ENCODE measurements around the gene OR10H5. TPM values are rescaled to one million over a fixed set of nuclear protein-coding genes. Genes with fewer than 3 reads are reported as not detected.
"Not testable (repeated sequence)": the region's sequence is repeated elsewhere in the genome, so short reads cannot be mapped to it uniquely, and the experiment has no call there.

The OR10H5 gene, protein sequence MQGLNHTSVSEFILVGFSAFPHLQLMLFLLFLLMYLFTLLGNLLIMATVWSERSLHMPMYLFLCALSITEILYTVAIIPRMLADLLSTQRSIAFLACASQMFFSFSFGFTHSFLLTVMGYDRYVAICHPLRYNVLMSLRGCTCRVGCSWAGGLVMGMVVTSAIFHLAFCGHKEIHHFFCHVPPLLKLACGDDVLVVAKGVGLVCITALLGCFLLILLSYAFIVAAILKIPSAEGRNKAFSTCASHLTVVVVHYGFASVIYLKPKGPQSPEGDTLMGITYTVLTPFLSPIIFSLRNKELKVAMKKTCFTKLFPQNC
- not detected in 2 replicates for total RNA-seq

GRCh38 chr19:15787611-15788155 is at the start of gene OR10H5:
Gene OR10H5 (plus strand): TSS chr19:15787661. CDS start chr19:15794049, 6,388 bp downstream.
- no peak for DNase-seq (ENCODE audit: low read depth in 2 of 2)

GRCh38 chr19:15737722-15738121 is 49.7 kb upstream of the OR10H5 start, which contains the start of gene OR10H3:
Gene OR10H3 (plus strand): TSS chr19:15737985. CDS start chr19:15741393, 3,408 bp downstream.
- no peak for DNase-seq (ENCODE audit: low read depth in 2 of 2)

- DNase-seq (ENCODE audit: low read depth in 2 of 2): no peak
Observed at GRCh38 chr19:15740785-15741184, 46.7 kb upstream of the OR10H5 start.

DNA sequence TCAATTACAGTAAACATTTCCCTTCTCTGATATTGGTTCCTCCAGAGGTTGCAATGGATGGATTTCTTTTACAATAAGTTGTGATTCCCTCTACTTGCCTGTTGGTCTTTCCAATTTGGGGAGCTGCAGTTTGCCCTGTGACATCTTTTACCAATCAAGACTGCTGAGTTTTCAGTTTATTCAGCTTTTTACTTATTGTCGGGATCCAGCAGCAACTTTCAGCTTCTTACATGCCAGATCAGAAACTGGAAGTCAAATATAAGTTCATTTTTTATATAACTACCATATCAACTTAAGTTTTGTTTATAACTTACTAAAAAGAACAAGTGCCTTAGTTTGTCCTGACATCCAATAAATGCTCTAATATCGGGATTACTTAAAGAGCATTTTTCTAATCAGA is 39.2 kb upstream of the OR10H5 start:
- no peak for DNase-seq (ENCODE audit: low read depth in 2 of 2)

DNA sequence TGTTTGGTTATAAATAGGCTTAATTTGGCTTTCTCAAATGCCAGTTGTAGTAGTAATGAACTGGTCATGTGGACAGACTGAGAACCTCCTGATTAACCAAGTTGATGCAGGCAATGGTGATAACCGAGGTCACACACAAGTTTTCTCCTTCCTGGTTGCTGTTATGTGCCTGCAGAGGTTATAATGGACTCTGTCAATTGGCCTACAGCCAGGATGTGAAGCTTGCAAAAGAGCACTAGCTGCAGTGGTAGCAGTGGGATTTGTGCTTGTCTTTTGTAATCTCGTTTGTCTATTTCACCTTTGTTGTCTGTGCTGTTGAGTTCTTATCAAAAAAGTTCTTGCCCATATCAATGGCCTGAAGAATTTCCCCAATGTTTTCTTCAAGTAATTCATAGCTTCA is 29.1 kb upstream of the OR10H5 start:
- DNase-seq (ENCODE audit: low read depth in 2 of 2): no peak

DNA sequence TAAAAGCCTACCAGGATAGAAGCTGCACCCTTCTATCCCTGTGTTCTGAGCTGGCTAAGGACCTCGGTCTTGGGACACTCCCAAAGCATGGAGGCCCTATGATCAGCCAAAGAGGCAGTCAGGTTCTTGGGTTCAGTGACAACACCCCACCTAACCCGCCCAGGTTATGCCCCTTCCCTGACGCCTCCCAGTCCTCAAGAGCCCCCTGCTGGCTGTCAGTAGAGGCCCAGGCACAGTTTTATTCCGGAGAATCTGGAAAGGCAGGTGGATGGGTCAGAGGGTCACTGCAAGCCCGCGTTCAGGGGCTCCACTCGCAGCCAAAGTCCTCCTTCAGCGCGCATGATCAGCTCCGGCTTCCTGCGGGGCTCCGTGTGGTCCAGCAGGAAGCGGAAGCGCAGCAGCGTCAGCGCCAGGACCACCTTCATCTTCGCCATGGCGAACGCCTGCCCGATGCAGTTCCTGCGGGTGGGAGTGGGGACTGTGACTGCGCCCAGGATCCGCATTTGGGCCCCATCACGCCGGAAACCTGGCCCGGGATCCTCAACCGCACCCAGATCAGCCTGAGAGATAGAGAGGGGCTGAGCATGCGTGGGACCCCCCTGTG is 27.4 kb upstream of the OR10H5 start:
- no peak for DNase-seq (ENCODE audit: low read depth in 2 of 2)

DNA sequence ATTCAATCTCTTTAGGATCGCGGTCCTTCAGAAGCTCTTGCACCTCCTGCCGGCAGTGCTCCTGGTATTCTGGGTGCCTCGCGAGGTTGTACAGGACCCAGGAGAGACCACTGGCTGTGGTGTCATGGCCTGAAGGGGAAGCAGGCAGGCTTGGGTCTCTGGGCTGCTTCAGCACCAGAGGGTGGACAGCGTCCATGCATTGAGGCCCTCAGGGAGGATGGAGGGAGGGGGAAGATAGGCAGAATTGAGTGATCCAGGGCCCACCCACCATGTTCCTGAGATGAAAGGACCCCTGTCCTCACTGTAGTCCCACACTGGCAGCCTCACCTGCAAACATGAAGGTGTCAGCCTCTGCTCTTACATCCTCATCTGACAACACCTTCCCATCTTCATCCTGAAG is 17.9 kb upstream of the OR10H5 start:
- DNase-seq (ENCODE audit: low read depth in 2 of 2): no peak

- DNase-seq (ENCODE audit: low read depth in 2 of 2): not testable (repeated sequence)
Observed at GRCh38 chr19:15774159-15774558, 13.3 kb upstream of the OR10H5 start.

- no peak for DNase-seq (ENCODE audit: low read depth in 2 of 2)
Observed at GRCh38 chr19:15775249-15775648, 12.2 kb upstream of the OR10H5 start.

GRCh38 chr19:15776264-15776663 is 11.2 kb upstream of the OR10H5 start:
- no peak for DNase-seq (ENCODE audit: low read depth in 2 of 2)

GRCh38 chr19:15776991-15777970 is 10.2 kb upstream of the OR10H5 start:
- no peak for DNase-seq (ENCODE audit: low read depth in 2 of 2)

DNA sequence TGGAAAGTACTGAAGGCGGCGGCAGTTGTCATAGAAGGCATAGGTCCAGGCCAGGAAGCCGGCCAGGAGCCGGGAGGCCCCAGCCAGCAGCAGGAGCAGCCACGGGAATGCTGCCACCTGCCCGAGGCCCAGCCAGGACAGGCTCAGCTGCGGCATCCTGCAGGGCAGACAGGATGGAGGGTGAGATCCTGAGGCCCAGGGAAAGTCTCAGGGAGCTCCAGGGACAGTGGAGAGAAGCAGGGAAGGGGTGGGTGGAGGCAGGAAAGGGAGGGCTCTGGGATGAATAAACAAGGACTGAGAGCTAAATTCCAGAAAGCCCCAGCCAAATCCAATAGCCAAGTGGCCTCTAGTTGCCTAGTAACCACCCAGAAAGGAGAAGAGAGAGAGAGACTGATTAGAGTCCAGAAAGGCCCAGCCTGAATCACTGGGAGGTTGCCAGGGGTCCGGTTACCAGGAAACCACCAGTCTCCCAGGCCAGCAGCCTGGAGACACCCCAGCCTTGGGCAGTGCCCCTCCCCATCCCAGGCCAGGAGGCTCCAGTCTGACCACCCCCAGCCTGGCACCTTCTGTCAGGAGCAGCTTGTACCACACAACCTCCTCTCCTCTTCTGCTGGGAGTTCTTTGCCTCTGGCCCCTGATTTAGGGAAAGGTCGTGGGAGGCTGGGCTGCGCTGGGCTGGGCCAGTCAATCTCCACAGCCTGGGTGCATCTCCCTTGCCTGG is 7.5 kb upstream of the OR10H5 start:
- peak; percentile 10 for DNase-seq (ENCODE audit: low read depth in 2 of 2)

- no peak for DNase-seq (ENCODE audit: low read depth in 2 of 2)
Observed at GRCh38 chr19:15780610-15781418, 6.6 kb upstream of the OR10H5 start.

GRCh38 chr19:15781661-15782060 is 5.8 kb upstream of the OR10H5 start:
- DNase-seq (ENCODE audit: low read depth in 2 of 2): no peak

- DNase-seq (ENCODE audit: low read depth in 2 of 2): no peak
Observed at GRCh38 chr19:15782211-15782610, 5.2 kb upstream of the OR10H5 start.

- not testable (repeated sequence) for DNase-seq (ENCODE audit: low read depth in 2 of 2)
Observed at GRCh38 chr19:15782896-15783295, 4.6 kb upstream of the OR10H5 start.

DNA sequence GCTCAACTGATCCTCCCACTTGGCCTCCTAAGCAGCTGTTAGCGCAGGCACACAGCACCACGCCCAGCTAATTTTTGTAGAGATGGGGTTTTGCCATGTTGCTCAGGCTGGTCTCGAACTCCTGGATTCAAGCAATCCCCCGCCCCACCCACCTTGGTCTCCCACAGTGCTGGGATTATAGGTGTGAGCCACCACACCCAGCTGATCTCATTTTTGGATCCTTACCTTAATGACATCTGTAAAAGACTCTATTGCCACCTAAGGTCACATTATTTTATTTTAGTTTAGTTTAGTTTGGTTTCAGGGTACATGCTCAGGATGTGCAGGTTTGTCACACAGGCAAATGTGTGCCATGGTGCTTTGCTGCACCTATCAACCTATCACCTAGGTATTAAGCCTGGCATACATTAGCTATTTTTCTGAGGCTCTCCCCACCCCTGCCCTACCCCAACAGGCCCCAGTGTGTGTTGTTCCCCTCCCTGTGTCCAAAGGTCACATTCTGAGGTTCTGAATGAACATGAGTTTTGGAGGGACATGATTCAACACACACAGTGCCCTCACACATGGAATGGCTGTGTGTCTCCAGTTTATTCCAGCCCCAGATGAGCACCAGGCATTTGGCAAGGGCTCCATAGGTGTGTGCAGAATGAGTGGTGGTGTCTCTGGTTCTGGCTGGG is 1.3 kb downstream of the OR10H5 start:
- DNase-seq (ENCODE audit: low read depth in 2 of 2): no peak

DNA sequence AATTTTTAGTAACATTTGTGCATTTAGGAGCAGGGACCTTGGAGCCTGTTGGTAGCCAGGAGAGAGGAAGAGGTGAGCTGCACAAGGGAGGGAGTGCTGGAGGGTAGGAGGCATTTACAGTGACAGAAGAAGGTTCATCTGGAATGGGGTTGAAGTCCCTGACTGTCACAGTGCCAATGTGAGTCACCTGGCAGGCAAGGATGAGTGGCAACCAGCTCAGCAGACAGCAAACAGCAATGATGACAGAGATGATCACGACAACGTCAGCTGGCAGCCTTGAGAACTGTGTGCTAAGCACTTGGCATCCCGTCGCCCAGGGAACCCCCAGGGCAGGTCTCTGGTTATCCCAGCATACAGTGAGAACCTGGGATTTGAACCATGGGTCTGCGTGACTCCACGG is 2.6 kb downstream of the OR10H5 start:
- no peak for DNase-seq (ENCODE audit: low read depth in 2 of 2)

- DNase-seq (ENCODE audit: low read depth in 2 of 2): not testable (repeated sequence)
Observed at GRCh38 chr19:15794279-15794678, 6.8 kb downstream of the OR10H5 start.

DNA sequence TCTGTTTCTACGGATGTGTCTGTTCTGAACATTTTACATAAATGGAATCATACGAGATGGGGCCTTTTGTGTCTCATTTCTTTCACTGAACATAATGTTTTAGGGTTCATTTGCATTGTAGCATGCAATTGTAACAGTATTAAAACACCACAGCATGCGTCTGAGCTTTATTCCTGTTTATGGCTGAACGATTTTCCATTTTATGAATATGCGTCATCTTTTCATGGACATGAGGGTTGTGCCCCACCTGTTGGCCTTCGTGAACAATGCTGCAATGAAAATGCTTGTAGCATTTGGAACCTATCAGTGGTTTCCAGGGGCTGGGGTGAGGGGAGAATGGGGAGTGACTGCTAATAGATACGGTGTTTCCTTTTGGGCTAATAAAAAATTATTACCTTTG is 22.9 kb downstream of the OR10H5 start:
- peak; percentile 16 to 31 for DNase-seq (ENCODE audit: low read depth in 2 of 2)
